ENCODE results near the gene PTPRZ1. TPM values are rescaled to one million over a fixed set of nuclear protein-coding genes. Genes with fewer than 3 reads are reported as not detected.

PTPRZ1 gene
- total and polyA plus RNA-seq, 12 donors = 0.17 to 19.1 (median 1.2) TPM

- TF ChIP-seq POLR2A (IDR thresholded peaks at IDR 0.05) (no peak), CTCF (IDR thresholded peaks at IDR 0.05) (no peak)
- Histone ChIP-seq H3K9me3 (replicated peaks in 1 of 3) (no peaks in the 10 kb centered on the region), H3K27me3 (no peaks in the 10 kb centered on the region), H3K4me3 (no peak overlapping the region), H3K27ac (no peak overlapping the region), H3K4me1 (replicated peaks in 1 of 2) (no peaks in the 10 kb centered on the region), H3K36me3 (replicated peaks in 1 of 2) (no peaks in the 10 kb centered on the region)
- 45 to 55% (median 53%) methylated on average over 2 of the region's 2 CpGs for WGBS, 4 donors
- intact Hi-C loops (cut with DNase I) = no loop called here
- no peak for DNase-seq
Measured at GRCh38 chr7:121966276-121966934, 93.4 kb downstream of the PTPRZ1 start.

- Histone ChIP-seq H3K9me3 (replicated peaks in 1 of 3) (no peaks in the 10 kb centered on the region), H3K36me3 (replicated peaks in 1 of 2) (no peaks in the 10 kb centered on the region), H3K27ac (no peak overlapping the region), H3K27me3 (no peaks in the 10 kb centered on the region), H3K4me1 (replicated peaks in 1 of 2) (no peaks in the 10 kb centered on the region), H3K4me3 (no peak overlapping the region)
- TF ChIP-seq CTCF (IDR thresholded peaks at IDR 0.05) (no peak), POLR2A (IDR thresholded peaks at IDR 0.05) (no peak)
- 67 to 89% (median 76%) methylated on average over 4 of the region's 4 CpGs for WGBS, 4 donors
- no peak for DNase-seq
- intact Hi-C loops (cut with DNase I) = no loop called here
Measured at GRCh38 chr7:121966935-121967332, 94.0 kb downstream of the PTPRZ1 start.

GRCh38 chr7:121985476-121986030 lies 112.6 kb downstream of the PTPRZ1 start:
- TF ChIP-seq CTCF (IDR thresholded peaks at IDR 0.05) (no peak), POLR2A (IDR thresholded peaks at IDR 0.05) (no peak)
- Histone ChIP-seq H3K9me3 (replicated peaks in 1 of 3) (no peaks in the 10 kb centered on the region), H3K27me3 (no peaks in the 10 kb centered on the region), H3K4me1 (replicated peaks in 1 of 2) (no peaks in the 10 kb centered on the region), H3K27ac (no peak overlapping the region), H3K4me3 (no peak overlapping the region), H3K36me3 (replicated peaks in 1 of 2) (no peaks in the 10 kb centered on the region)
- intact Hi-C loops (cut with DNase I) = no loop called here
- DNase-seq = no peak
- 79 to 85% (median 80%) methylated on average over 1 of the region's 1 CpG for WGBS, 4 donors

- no peaks in the 10 kb centered on the region for H3K36me3 ChIP-seq (replicated peaks in 1 of 2)
- no peak overlapping the region for H3K4me3 ChIP-seq
- TF ChIP-seq POLR2A (IDR thresholded peaks at IDR 0.05) (no peak), CTCF (IDR thresholded peaks at IDR 0.05) (no peak)
- no peaks in the 10 kb centered on the region for H3K9me3 ChIP-seq (replicated peaks in 1 of 3)
- WGBS, 4 donors = 84 to 88% (median 86%) methylated on average over 4 of the region's 4 CpGs
- H3K4me1 ChIP-seq (replicated peaks in 1 of 2) = no peaks in the 10 kb centered on the region
- no peak for DNase-seq
- no peak overlapping the region for H3K27ac ChIP-seq
- no peaks in the 10 kb centered on the region for H3K27me3 ChIP-seq
- intact Hi-C loops (cut with DNase I) = loop anchor here in 1 of 2 donors (10.0 kb wide), 1 partner anchor 237 kb away; no protein-coding TSS in a partner anchor
Measured at GRCh38 chr7:121992068-121992467, 119.1 kb downstream of the PTPRZ1 start.

Measured in adrenal gland (tissue), 12 donors.